ENCODE data around the gene MYO5B.

The MYO5B gene

DNA sequence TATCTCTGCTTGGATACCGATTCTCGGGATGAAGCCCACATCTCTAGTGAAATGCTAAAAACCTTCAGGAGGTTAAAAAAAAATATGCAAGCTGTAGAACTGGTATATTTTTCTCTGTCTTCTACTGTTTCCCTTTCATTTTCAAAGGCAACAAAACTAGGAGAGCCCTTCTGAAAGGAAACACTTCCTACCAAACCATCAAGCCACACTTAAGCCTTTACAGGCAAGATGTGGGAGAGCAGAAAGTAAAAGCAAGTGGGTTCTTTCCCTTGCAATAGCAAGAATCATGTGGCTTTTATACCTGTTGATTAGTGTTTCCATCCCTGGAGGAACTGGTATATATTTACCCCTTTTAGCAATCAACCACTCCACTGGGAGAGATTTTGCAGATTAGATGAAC, 233.7 kb downstream of the MYO5B start:
- no peak for DNase-seq

- no peak for DNase-seq
Observed at GRCh38 chr18:49960376-49960775, 234.6 kb downstream of the MYO5B start.

GRCh38 chr18:49959176-49959575, 235.8 kb downstream of the MYO5B start:
- no peak for DNase-seq

DNA sequence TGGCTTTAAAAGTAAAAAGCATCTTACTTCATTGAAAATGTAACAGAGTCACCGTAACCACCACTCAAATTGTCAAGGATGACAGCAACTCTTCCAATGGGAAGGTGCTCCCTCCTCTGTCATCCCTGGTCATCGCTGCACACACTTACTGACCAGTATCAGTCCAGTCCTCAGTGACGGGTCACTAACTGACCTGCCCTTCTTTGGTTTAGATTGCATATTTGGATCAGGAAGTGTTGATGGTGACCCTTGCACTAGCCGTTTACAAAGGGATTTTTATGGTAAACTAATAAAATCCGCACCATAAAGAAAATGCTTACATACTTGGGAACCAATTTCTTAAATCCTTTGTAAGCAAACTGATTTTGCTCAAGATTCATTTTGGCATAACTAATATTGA, 239.7 kb downstream of the MYO5B start:
- DNase-seq: no peak

DNA sequence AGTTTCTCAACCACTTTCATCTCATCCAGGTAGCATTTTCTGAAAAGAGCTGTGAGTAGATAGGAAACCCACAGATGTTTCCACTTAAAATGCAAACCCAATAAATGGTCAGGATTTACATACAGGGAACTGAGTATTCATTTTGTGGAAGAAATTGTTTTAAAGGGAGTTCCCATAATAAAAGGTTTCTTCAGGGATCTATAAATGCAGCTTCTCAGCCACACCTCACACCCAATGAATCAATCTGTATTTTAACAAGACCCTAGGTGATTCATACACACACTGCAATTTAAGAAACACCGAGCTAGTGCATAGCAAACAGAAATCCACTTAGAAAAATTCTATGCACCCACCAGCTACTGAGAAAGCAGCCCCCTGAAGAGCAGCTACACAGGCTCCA, 241.6 kb downstream of the MYO5B start:
- no peak for DNase-seq

DNA sequence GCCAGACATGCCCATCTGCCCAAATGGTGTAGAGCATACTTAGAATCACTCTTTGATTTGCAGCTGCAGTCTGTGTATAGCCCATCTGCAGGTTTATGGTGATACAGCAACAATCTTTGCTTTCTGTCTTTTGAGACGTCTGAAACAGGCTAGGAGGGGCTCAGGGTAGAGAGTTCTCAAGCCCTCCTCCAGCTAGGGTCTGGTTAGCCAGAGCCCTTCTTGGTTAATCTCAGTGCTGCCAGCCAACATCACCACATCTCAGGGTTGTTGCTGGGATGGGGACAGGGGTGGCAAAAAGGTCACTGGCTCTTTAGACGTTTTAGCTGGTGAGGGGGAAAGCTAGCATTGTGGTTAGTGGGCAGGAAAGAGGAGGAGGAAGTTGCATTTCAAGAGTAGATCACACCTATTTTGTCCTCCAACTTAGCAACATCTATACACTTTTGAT, 245.0 kb downstream of the MYO5B start:
- no peak for DNase-seq

DNA sequence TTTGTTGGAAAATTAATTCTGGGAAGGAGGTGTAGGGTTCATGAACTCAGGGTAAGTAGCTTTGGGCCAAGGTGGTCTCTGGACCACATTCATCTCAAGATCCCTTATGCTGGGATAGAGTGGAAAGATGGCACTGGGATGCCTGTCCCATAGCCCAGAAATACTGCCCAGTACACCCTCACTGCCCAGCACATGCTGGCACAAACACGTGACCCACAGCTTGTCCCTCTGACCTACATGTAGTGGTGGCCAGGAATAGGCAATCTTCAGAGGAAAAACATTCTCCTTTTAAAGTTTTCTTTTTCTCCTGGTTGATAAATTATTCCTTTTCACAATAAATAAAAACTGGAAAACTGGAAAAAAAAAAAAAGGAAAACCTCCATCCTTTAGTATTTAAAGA, 246.0 kb downstream of the MYO5B start:
- no peak for DNase-seq

- peak; percentile 10 for DNase-seq
Observed at GRCh38 chr18:49944663-49945062, 250.3 kb downstream of the MYO5B start.

- no peak for DNase-seq
Observed at GRCh38 chr18:49936821-49937220, 258.1 kb downstream of the MYO5B start.

DNA sequence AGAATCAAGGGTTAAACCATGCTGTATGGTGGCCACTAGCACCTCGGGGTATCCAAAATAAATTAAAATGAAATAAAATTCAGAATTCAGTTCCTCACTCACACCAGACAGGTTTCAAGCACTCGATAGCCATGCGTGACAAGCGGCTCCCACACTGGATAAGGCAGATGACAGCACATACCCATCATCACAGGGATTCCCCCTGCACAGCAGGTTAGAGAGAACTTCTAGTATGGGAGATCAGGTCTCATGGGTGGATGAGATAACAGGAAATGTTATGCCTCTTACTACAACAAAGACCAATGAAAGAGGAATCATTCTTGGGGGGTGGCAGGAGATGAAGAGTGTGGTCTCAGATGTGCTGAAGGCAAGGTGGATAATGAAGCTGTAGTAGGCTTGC, 259.7 kb downstream of the MYO5B start:
- DNase-seq: no peak

DNA sequence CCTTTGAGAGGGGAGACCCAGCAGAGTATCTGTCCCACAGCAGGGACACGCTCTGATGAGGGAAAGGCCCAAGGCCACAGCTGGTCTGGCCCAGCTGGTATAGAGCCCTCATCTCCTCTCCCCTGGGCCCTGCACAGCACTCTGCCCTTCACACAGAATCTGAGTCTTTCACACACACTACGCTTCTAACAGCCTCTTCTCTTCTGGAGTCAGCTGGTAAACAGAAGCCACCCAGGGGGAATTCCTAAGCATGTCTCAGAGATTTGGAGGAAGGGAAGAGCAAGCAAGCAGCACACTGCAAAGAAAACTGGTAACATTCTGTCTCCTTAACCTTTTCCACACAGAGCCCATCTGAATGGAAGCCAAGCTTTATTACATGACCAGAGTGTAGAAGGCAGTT, 260.5 kb downstream of the MYO5B start:
- no peak for DNase-seq

DNA sequence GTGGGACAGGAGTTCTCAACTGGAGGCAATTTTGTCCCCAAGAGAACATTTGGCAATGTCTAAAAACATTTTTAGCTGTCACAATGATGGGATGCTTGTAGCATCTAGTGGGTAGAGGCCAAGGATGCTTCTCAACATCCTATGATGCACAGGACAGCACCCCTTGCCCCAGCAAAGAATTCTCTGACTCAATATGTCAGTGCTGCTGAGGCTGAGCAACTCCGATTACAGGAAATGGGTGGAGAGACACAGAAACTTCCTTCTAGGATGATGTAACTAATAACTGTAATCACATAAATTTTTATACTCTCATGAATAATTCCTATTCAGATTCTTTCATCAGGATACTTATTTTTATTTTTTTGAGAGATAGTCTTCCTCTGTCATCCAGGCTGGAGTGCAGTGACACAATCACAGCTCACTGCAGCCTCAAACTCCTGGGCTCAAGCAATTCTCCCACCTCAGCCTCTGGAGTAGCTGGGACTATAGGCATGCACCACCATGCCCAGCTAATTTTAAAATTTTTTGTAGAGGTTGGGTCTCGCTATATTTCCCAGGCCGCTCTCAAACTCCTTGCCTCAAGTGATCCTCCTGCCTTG, 261.3 kb downstream of the MYO5B start:
- DNase-seq: peak; percentile 23

- no peak for DNase-seq
Observed at GRCh38 chr18:49931760-49932159, 263.2 kb downstream of the MYO5B start.

DNA sequence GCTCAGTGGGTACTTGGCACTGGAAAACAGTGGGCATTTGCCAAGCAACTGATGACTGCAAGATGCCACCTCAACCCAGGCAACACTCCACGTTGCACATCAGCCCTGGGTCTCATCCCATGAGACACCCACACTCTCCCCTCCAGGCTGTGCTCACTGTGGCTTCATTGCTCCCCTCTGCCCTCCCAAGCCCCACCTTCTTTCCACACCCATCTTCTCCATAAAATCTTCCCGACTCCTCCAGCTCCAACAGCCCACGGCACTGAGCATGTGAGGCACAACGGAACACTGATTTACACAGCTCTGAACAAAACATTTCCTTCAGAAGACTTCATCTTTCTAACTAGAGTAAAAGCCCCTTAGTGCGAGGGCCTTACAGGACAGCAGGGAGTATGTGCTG, 263.8 kb downstream of the MYO5B start:
- no peak for DNase-seq

GRCh38 chr18:49926106-49926745, 268.7 kb downstream of the MYO5B start:
- no peak for DNase-seq

DNA sequence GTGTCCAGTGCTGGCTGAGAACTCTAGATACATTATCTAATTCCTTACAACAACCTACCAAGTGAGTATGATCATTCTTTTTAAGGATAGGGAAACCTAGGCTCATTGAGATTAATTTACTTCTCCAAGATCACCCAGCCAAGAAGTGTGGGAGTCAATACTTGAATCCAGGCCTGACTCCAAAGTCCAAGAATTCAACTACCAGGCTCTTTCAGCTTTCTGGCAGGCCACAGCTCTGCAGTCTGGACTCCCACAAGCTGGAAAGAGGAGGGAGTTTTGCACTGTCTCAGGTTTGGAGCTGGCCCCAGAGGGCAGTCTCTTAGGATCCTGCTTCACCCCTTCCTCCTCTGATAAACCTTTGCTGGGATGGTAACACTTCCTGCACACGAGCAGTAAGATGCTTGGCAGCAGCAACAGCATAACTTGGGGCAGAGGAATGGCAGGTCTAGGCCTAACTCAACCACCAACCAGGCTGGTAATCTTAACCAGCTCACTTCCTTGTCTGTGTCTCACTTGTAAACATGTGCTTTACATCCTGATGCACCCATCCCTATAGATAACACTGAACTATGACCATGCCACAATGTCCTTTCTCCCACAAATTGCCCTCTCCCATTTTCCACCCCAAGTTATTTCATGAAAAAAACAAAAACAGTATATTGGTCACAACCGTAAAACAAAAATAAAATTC, 270.5 kb downstream of the MYO5B start:
- no peak for DNase-seq

DNA sequence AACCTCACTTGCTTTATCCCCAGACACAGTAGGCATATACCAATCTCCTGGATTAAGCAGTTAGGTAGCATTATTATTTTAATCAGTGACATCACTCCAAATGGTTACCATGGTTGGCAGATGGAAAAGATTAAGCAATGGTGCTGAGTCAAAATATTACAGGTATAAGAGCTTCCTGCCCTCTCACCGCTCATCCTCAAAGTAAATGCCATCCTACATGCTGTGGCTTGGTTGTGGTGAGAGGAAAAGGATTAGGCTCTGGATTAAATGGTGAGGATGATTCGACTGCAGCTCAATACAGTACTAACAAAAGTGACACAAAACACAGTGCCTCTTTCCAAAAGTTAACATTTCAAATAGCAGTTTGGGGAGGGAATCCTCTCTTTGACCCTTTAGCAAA, 272.7 kb downstream of the MYO5B start:
- peak; percentile 4 for DNase-seq

- peak; percentile 41 for DNase-seq
Observed at GRCh38 chr18:49921318-49921985, 273.5 kb downstream of the MYO5B start.

- peak; percentile 73 for DNase-seq
Observed at GRCh38 chr18:49920731-49921130, 274.2 kb downstream of the MYO5B start.

DNA sequence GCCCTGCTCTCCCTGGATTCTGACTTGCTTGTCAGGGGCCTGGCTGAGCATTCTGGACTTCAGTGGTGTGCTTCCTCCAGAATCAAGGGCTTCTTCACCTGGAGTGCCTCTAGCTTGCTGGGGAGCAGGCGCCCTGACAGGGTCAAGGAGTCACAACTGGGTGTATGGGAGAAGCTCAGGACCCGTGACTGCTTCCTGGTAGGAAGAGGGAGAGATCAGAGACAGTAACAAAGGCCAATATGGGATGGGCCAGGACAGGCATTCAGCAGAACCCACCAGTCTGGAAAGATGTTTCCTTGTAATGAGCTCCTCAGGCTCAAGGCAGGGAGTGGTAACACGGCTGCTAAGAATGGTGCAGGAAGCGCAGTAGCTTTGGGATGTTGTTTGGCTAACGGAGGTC, 277.2 kb downstream of the MYO5B start:
- no peak for DNase-seq

- no peak for DNase-seq
Observed at GRCh38 chr18:49915352-49915751, 279.6 kb downstream of the MYO5B start.

- no peak for DNase-seq
Observed at GRCh38 chr18:49913221-49913620, 281.7 kb downstream of the MYO5B start.

DNA sequence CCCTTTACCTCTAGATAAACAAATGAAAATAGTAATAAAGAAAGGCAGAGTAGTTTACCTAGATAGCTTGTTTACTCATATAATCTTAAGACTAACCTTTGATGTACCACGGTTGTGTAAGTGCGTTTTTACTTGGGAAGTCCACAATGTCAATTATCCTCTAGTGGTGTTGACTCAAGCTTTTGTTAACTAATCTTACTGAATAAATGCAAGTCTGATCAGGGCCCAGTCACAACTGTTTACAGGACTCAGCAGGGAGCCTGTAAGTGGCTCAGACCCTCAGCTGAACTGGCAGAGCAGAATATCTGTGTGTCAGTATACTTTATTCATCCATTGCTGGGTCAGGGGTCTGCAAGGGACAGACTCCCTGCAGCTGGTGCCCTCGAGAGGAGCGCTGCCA, 283.5 kb downstream of the MYO5B start:
- DNase-seq: no peak

- no peak for DNase-seq
Observed at GRCh38 chr18:49910986-49911385, 284.0 kb downstream of the MYO5B start.

Data from fibroblast of skin of right biceps (primary cell).